OCI-LY7 (cell line): Measurements from ENCODE around the gene HNF1A.

Source experiments
- EZH2phosphoT487 ChIP-seq: fragments of 200-600 bp; sonication (generic); IDR thresholded peaks from 2 replicates; pipeline ENCODE4 v1.6.1; 2018; ENCODE audit warnings: low read depth, borderline replicate concordance, mild to moderate bottlenecking, mixed run types, antibody characterized with exemption, low read length, moderate library complexity, mixed read lengths
- TF ChIP-seq, protein P1 (sequence below): fragments of 200-600 bp; sonication (generic); conservative IDR thresholded peaks from 2 replicates; pipeline ENCODE4 v1.5.1; 2014; ENCODE audit warnings: mild to moderate bottlenecking, antibody characterized with exemption, low read length, moderate library complexity, mixed read lengths

DNA sequence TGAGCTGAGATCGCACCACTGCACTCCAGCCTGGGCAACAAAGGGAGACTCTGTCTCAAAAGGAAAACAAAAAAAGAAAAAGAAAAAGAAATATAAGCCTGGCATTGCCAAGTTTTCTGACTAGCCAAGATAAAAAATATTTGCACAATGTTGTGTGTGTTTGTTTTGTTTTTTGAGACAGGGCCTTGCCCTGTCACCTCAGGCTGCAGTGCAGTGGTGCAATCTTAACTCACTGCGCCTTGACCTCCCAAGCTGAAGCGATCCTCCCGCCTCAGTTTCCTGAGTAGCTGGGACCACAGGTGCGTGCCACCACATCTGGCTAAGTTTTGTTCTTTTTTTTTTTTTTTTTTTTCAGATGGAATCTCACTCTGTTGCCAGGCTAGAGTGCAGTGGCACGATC, 43.4 kb downstream of the HNF1A start:
- TF ChIP-seq, protein P1, sequence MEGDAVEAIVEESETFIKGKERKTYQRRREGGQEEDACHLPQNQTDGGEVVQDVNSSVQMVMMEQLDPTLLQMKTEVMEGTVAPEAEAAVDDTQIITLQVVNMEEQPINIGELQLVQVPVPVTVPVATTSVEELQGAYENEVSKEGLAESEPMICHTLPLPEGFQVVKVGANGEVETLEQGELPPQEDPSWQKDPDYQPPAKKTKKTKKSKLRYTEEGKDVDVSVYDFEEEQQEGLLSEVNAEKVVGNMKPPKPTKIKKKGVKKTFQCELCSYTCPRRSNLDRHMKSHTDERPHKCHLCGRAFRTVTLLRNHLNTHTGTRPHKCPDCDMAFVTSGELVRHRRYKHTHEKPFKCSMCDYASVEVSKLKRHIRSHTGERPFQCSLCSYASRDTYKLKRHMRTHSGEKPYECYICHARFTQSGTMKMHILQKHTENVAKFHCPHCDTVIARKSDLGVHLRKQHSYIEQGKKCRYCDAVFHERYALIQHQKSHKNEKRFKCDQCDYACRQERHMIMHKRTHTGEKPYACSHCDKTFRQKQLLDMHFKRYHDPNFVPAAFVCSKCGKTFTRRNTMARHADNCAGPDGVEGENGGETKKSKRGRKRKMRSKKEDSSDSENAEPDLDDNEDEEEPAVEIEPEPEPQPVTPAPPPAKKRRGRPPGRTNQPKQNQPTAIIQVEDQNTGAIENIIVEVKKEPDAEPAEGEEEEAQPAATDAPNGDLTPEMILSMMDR, result no peak
- no peak for TF ChIP-seq EZH2phosphoT487
